ENCODE measurements around the gene SLC32A1. TPM values are rescaled to one million over a fixed set of nuclear protein-coding genes. Genes with fewer than 3 reads are reported as not detected.

Gene SLC32A1
- total and polyA plus RNA-seq, 2 of the 4 experiments (the other 2 are of a cell fraction) = not detected

DNA sequence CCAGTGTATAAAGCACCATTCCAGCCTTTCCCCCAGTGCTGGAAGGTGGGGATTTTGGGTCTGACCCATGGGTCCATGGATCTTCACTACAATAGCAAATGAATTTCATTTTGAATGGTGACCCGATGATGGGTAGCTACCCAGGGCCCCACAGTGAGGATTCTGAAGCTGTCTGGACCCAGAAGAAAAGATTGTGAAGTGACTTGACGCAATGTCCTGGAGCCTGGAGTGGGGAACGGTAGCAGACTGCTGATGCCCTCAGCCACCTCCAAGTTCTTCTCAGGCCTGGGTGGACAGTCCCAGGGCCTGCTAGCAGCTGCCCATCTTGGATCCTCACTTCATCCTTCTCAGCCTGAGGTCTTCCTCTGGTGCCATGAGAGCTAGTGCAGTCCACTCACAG, 23.4 kb upstream of the SLC32A1 start:
- no peak overlapping the region for H2AK5ac ChIP-seq (ENCODE audit: low read depth, low read length)
- intact Hi-C loops (cut with micrococcal nuclease) (no loop called here), in situ Hi-C loops (cut with MboI; ENCODE audit: low sequenced_read_pairs) (no loop called here), dilution Hi-C loops (cut with HindIII; ENCODE audit: low sequenced_read_pairs, unreplicated experiment) (no loop called here)
- H4K5ac ChIP-seq (ENCODE audit: low read depth, low read length) = no peak overlapping the region
- CTCF ChIA-PET = no interaction called here
- H3K4me3 ChIP-seq (ENCODE audit: insufficient read depth, low read depth, low read length) = no peak overlapping the region
- H3K4me1 ChIP-seq (ENCODE audit: control insufficient read depth, insufficient read depth, low read length) = no peaks in the 10 kb centered on the region
- no peak overlapping the region for H3K4ac ChIP-seq (ENCODE audit: low read depth, low read length)
- H2BK15ac ChIP-seq (ENCODE audit: low read depth, low read length) = no peak overlapping the region
- peaks cover 5% of the 10 kb centered on the region for H3K27me3 ChIP-seq (ENCODE audit: control insufficient read depth, insufficient read depth, low read length)
- no peak overlapping the region for H4K8ac ChIP-seq (ENCODE audit: low read depth in 2 of 2, low read length in 2 of 2)
- H4K20me1 ChIP-seq (ENCODE audit: insufficient read depth, low read length) = no peaks in the 10 kb centered on the region
- H2BK5ac ChIP-seq (ENCODE audit: low read depth, low read length, poor library complexity, severe bottlenecking) = no peak overlapping the region
- BruUV-seq (replicated peaks) = no TSS peak
- H2AFZ ChIP-seq (replicated peaks; ENCODE audit: low read length, poor library complexity) = no peak overlapping the region
- no peak overlapping the region for H3K9ac ChIP-seq (ENCODE audit: low read depth, low read length)
- no peak overlapping the region for H4K91ac ChIP-seq (ENCODE audit: insufficient read depth, low read depth, low read length)
- WGBS, 2 experiments (ENCODE audit: extremely low coverage in 2 of 2, insufficient read length in 1 of 2) = 80% methylated on average over 1 of the region's 3 CpGs; no CpG with 5 or more reads in 1 of the 2 experiments
- POLR2A ChIA-PET (ENCODE audit: unreplicated experiment) = no interaction called here
- TF ChIP-seq FOS (IDR thresholded peaks at IDR 0.05; ENCODE audit: low read depth, low read length) (no peak), NFE2L2 (IDR thresholded peaks at IDR 0.05; ENCODE audit: low read depth, low read length) (no peak), POLR2A (IDR thresholded peaks at IDR 0.05; ENCODE audit: low read depth, low read length) (no peak), RFX5 (IDR thresholded peaks at IDR 0.05; ENCODE audit: low read depth, low read length) (no peak), MAZ (IDR thresholded peaks at IDR 0.05; ENCODE audit: borderline replicate concordance, low read depth, low read length) (no peak), CHD1 (IDR thresholded peaks at IDR 0.05; ENCODE audit: low read depth, low read length) (no peak), SMC3 (IDR thresholded peaks at IDR 0.05; ENCODE audit: low read depth, low read length) (no peak), MAFK (IDR thresholded peaks at IDR 0.05; ENCODE audit: low read depth, low read length) (no peak), CEBPB (IDR thresholded peaks at IDR 0.05; ENCODE audit: low read depth, low read length) (no peak), BHLHE40 (IDR thresholded peaks at IDR 0.05; ENCODE audit: low read depth, low read length) (no peak), RAD21 (IDR thresholded peaks at IDR 0.05; ENCODE audit: low read length) (no peak), RCOR1 (IDR thresholded peaks at IDR 0.05; ENCODE audit: insufficient replicate concordance, low read length) (no peak), MXI1 (IDR thresholded peaks at IDR 0.05; ENCODE audit: borderline replicate concordance, low read depth, low read length) (no peak)
- TF ChIP-seq, protein P1, sequence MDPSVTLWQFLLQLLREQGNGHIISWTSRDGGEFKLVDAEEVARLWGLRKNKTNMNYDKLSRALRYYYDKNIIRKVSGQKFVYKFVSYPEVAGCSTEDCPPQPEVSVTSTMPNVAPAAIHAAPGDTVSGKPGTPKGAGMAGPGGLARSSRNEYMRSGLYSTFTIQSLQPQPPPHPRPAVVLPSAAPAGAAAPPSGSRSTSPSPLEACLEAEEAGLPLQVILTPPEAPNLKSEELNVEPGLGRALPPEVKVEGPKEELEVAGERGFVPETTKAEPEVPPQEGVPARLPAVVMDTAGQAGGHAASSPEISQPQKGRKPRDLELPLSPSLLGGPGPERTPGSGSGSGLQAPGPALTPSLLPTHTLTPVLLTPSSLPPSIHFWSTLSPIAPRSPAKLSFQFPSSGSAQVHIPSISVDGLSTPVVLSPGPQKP (IDR thresholded peaks at IDR 0.05; ENCODE audit: borderline replicate concordance, low read depth, low read length) = no peak
- TF ChIP-seq, protein P2, sequence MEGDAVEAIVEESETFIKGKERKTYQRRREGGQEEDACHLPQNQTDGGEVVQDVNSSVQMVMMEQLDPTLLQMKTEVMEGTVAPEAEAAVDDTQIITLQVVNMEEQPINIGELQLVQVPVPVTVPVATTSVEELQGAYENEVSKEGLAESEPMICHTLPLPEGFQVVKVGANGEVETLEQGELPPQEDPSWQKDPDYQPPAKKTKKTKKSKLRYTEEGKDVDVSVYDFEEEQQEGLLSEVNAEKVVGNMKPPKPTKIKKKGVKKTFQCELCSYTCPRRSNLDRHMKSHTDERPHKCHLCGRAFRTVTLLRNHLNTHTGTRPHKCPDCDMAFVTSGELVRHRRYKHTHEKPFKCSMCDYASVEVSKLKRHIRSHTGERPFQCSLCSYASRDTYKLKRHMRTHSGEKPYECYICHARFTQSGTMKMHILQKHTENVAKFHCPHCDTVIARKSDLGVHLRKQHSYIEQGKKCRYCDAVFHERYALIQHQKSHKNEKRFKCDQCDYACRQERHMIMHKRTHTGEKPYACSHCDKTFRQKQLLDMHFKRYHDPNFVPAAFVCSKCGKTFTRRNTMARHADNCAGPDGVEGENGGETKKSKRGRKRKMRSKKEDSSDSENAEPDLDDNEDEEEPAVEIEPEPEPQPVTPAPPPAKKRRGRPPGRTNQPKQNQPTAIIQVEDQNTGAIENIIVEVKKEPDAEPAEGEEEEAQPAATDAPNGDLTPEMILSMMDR (conservative IDR thresholded peaks at IDR 0.05; ENCODE audit: low read depth, low read length) = no peak
- TF ChIP-seq, protein P3, sequence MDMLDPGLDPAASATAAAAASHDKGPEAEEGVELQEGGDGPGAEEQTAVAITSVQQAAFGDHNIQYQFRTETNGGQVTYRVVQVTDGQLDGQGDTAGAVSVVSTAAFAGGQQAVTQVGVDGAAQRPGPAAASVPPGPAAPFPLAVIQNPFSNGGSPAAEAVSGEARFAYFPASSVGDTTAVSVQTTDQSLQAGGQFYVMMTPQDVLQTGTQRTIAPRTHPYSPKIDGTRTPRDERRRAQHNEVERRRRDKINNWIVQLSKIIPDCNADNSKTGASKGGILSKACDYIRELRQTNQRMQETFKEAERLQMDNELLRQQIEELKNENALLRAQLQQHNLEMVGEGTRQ (IDR thresholded peaks at IDR 0.05; ENCODE audit: low read depth, low read length) = no peak
- H3K14ac ChIP-seq (replicated peaks; ENCODE audit: low read depth, low read length) = no peak overlapping the region
- no peaks in the 10 kb centered on the region for H3K36me3 ChIP-seq (ENCODE audit: control insufficient read depth, insufficient read depth, low read length)
- H3K18ac ChIP-seq (ENCODE audit: low read depth, low read length) = no peak overlapping the region
- H3K27ac ChIP-seq (ENCODE audit: insufficient read depth, low read length) = no peak overlapping the region
- ATAC-seq (ENCODE audit: low read depth) = no peak
- no peak overlapping the region for H2AK9ac ChIP-seq (replicated peaks; ENCODE audit: low read depth, low read length, poor library complexity)
- no peak overlapping the region for H3K56ac ChIP-seq (ENCODE audit: extremely low read depth, insufficient read depth, low read length)
- H2BK120ac ChIP-seq (ENCODE audit: low read depth, low read length) = no peak overlapping the region
- no peaks in the 10 kb centered on the region; the same call in 1 of the 2 replicates for H3K9me1 ChIP-seq (ENCODE audit: insufficient read depth, low read length)
- H3K23ac ChIP-seq (ENCODE audit: low read depth, low read length) = no peak overlapping the region
- no peak overlapping the region for H2BK20ac ChIP-seq (ENCODE audit: low read depth, low read length)
- H3K79me1 ChIP-seq (ENCODE audit: low read depth in 1 of 2, low read length in 2 of 2) = no peaks in the 10 kb centered on the region
- no peaks in the 10 kb centered on the region for H3K9me3 ChIP-seq (ENCODE audit: control insufficient read depth, insufficient read depth, low read length)
- DNase-seq = no peak
- H3K4me2 ChIP-seq (ENCODE audit: low read depth, low read length) = no peak overlapping the region

Measured in IMR-90 (cell line).